ENCODE measurements around the gene TAL1. TPM values are rescaled to one million over a fixed set of nuclear protein-coding genes. Genes with fewer than 3 reads are reported as not detected.

The TAL1 gene
- total and polyA plus RNA-seq, 2 of the 13 experiments (the other 11 are each of a cell fraction or from before 2014, with no cell fraction given), result 0.05 TPM; not detected in 1

DNA sequence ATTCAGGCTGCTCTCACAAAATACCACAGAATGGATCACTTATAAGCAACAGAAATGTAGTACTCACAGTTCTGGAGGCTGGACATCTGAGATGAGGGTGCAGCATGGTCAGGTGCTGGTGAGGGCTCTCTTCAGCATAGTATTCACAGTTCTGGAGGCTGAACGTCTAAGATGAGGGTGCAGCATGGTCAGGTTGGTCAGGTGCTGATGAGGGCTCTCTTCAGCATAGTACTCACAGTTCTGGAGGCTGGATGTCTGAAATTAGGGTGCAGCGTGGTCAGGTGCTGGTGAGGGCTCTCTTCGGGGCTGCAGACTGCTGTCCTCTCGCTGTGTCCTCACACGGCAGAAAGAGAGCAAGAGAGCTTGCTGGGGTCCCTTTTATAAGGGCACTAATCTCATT is 59.2 kb downstream of the TAL1 start:
- no peak overlapping the region for H2AFZ ChIP-seq (ENCODE audit: low read length)
- intact Hi-C loops (cut with micrococcal nuclease; ENCODE audit: unreplicated experiment), result no loop called here
- no peaks in the 10 kb centered on the region for H4K20me1 ChIP-seq (ENCODE audit: insufficient read depth, low read length)
- peaks cover 23% of the 10 kb centered on the region for H3K4me1 ChIP-seq (ENCODE audit: insufficient read depth, low read length)
- no peak for ATAC-seq
- no peaks in the 10 kb centered on the region for H3K36me3 ChIP-seq (replicated peaks in 1 of 2; ENCODE audit: control insufficient read depth in 1 of 2, insufficient read depth in 2 of 2, low read length in 2 of 2)
- TF ChIP-seq POGK (CRISPR knock-in tag; conservative IDR thresholded peaks at IDR 0.05) (no peak), CENPT (CRISPR knock-in tag; IDR thresholded peaks at IDR 0.05; ENCODE audit: low read depth) (no peak), MZF1 (CRISPR knock-in tag; IDR thresholded peaks at IDR 0.05; ENCODE audit: borderline replicate concordance) (no peak), ZMAT3 (CRISPR knock-in tag; conservative IDR thresholded peaks at IDR 0.05) (no peak), CBFB (CRISPR knock-in tag; IDR thresholded peaks at IDR 0.05) (no peak), ZNF720 (CRISPR knock-in tag; IDR thresholded peaks at IDR 0.05) (no peak), ZBTB1 (CRISPR knock-in tag; IDR thresholded peaks at IDR 0.05; ENCODE audit: borderline replicate concordance) (no peak), ZNF557 (CRISPR knock-in tag; IDR thresholded peaks at IDR 0.05) (no peak), ZNF75D (CRISPR knock-in tag; IDR thresholded peaks at IDR 0.05; ENCODE audit: borderline replicate concordance) (no peak), ZNF740 (CRISPR knock-in tag; IDR thresholded peaks at IDR 0.05) (no peak), YEATS4 (CRISPR knock-in tag; IDR thresholded peaks at IDR 0.05; ENCODE audit: borderline replicate concordance) (no peak), ZNF564 (CRISPR knock-in tag; IDR thresholded peaks at IDR 0.05) (no peak)
- TF ChIP-seq, protein P1, sequence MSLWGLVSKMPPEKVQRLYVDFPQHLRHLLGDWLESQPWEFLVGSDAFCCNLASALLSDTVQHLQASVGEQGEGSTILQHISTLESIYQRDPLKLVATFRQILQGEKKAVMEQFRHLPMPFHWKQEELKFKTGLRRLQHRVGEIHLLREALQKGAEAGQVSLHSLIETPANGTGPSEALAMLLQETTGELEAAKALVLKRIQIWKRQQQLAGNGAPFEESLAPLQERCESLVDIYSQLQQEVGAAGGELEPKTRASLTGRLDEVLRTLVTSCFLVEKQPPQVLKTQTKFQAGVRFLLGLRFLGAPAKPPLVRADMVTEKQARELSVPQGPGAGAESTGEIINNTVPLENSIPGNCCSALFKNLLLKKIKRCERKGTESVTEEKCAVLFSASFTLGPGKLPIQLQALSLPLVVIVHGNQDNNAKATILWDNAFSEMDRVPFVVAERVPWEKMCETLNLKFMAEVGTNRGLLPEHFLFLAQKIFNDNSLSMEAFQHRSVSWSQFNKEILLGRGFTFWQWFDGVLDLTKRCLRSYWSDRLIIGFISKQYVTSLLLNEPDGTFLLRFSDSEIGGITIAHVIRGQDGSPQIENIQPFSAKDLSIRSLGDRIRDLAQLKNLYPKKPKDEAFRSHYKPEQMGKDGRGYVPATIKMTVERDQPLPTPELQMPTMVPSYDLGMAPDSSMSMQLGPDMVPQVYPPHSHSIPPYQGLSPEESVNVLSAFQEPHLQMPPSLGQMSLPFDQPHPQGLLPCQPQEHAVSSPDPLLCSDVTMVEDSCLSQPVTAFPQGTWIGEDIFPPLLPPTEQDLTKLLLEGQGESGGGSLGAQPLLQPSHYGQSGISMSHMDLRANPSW (CRISPR knock-in tag; IDR thresholded peaks at IDR 0.05; ENCODE audit: borderline replicate concordance), result no peak
- FAIRE-seq, result no peak
- POLR2A ChIA-PET, result no interaction called here
- H3K27me3 ChIP-seq (ENCODE audit: control insufficient read depth in 1 of 2, insufficient read depth in 2 of 2, low read length in 2 of 2), result no peaks in the 10 kb centered on the region
- CTCF ChIA-PET (ENCODE audit: low intra/inter-chr PET ratio, low total read pairs), result no interaction called here
- H3K9me3 ChIP-seq (ENCODE audit: low read length), result no peaks in the 10 kb centered on the region
- H3K4me2 ChIP-seq (ENCODE audit: low read depth, low read length), result no peak overlapping the region
- DNase-seq (ENCODE audit: low spot score), result no peak
- H3K4me3 ChIP-seq (replicated peaks in 1 of 3; ENCODE audit: insufficient read depth in 1 of 3, low read depth in 2 of 3, low read length in 3 of 3), result no peak overlapping the region
- H3K27ac ChIP-seq (ENCODE audit: extremely low read length, insufficient read depth, low read length), result no peak overlapping the region
- no peaks in the 10 kb centered on the region for H3K79me2 ChIP-seq (ENCODE audit: insufficient read depth, low read length)
- no TSS peak for BruUV-seq (replicated peaks)
- no peak overlapping the region for H3K9ac ChIP-seq (ENCODE audit: insufficient read depth, low read depth, low read length)
- in situ Hi-C loops (cut with HindIII; ENCODE audit: extremely low pct_ligation_motif_present, low pct_unique_long_range_greater_than_20kb), result no loop called here
- WGBS (ENCODE audit: low lambda C conversion rate), result no CpG with 5 or more reads among the region's 5 CpGs
